ENCODE data around the gene DUSP1. TPM values are rescaled to one million over a fixed set of nuclear protein-coding genes. Genes with fewer than 3 reads are reported as not detected.

DUSP1 gene
- total RNA-seq, 1 experiment from 2014 or later = 16.6 TPM

GRCh38 chr5:172735141-172735831 lies 35.7 kb downstream of the DUSP1 start:
- ATAC-seq (no peak), DNase-seq (ENCODE audit: low read depth, low spot score) (no peak)
- intact Hi-C loops (cut with micrococcal nuclease) = no loop called here
- H3K9ac ChIP-seq (ENCODE audit: low read length) = no peak overlapping the region
- no peak overlapping the region for H2AFZ ChIP-seq (ENCODE audit: low read depth, low read length, poor library complexity, severe bottlenecking)
- H3K9me3 ChIP-seq (ENCODE audit: control insufficient read depth in 1 of 2, insufficient read depth in 1 of 2, low read depth in 1 of 2, low read length in 2 of 2) = no peaks in the 10 kb centered on the region
- H3K4me3 ChIP-seq (replicated peaks in 1 of 2; ENCODE audit: low read depth in 1 of 2, low read length in 2 of 2) = no peak overlapping the region
- ChIA-PET CTCF (interaction anchor here (1.1 kb wide), 1 partner anchor 20 kb away, joined by 3 read pairs; no protein-coding TSS in a partner anchor), POLR2A (no interaction called here), RAD21 (ENCODE audit: low non-redundant PET in 1 of 2, low total read pairs in 2 of 2, uncharacterized antibody in 2 of 2, unreplicated experiment in 2 of 2) (no interaction called here)
- H3K27ac ChIP-seq (ENCODE audit: low read depth, low read length) = no peak overlapping the region
- no peaks in the 10 kb centered on the region for H3K9me2 ChIP-seq (ENCODE audit: insufficient read depth)
- TF ChIP-seq CBX3 (IDR thresholded peaks at IDR 0.05; ENCODE audit: low read depth) (no peak), FOSL1 (IDR thresholded peaks at IDR 0.05; ENCODE audit: low read depth) (no peak), ELF1 (IDR thresholded peaks at IDR 0.05; ENCODE audit: borderline replicate concordance, low read depth) (no peak), ZNF274 (IDR thresholded peaks at IDR 0.05; ENCODE audit: low read depth, low read length) (no peak), TCF7L2 (IDR thresholded peaks at IDR 0.05; ENCODE audit: borderline replicate concordance, extremely low read depth, insufficient read depth, insufficient read length) (no peak), POLR2AphosphoS5 (IDR thresholded peaks at IDR 0.05; ENCODE audit: low read depth, low read length) (no peak), SIN3A (IDR thresholded peaks at IDR 0.05; ENCODE audit: low read depth) (no peak), MAX (IDR thresholded peaks at IDR 0.05) (no peak), SP1 (IDR thresholded peaks at IDR 0.05; ENCODE audit: low read depth) (no peak), JUND (IDR thresholded peaks at IDR 0.05) (no peak), CEBPB (IDR thresholded peaks at IDR 0.05; ENCODE audit: low read depth) (no peak), ZFX (IDR thresholded peaks at IDR 0.05) (no peak), YY1 (IDR thresholded peaks at IDR 0.05; ENCODE audit: extremely low read depth, insufficient replicate concordance, low read depth, low read length) (no peak), EZH2 (IDR thresholded peaks at IDR 0.05) (no peak), SRF (IDR thresholded peaks at IDR 0.05; ENCODE audit: low read depth) (no peak), EZH2phosphoT487 (IDR thresholded peaks at IDR 0.05; ENCODE audit: borderline replicate concordance) (no peak), EGR1 (IDR thresholded peaks at IDR 0.05; ENCODE audit: low read depth) (no peak)
- TF ChIP-seq, protein P1, sequence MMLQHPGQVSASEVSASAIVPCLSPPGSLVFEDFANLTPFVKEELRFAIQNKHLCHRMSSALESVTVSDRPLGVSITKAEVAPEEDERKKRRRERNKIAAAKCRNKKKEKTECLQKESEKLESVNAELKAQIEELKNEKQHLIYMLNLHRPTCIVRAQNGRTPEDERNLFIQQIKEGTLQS (IDR thresholded peaks at IDR 0.05) = no peak
- H3K4me1 ChIP-seq (ENCODE audit: control insufficient read depth in 1 of 2, insufficient read depth in 2 of 2, low read length in 2 of 2) = peaks cover 3 to 16% of the 10 kb centered on the region in 2 experiments; a peak in 3 of 4 replicates
- no peak overlapping the region for H3K4me2 ChIP-seq (ENCODE audit: low read length)
- no peaks in the 10 kb centered on the region for H3K36me3 ChIP-seq (ENCODE audit: control insufficient read depth in 1 of 2, insufficient read depth in 2 of 2, low read length in 2 of 2)
- no TSS peak for BruUV-seq (replicated peaks)
- no peaks in the 10 kb centered on the region for H3K79me2 ChIP-seq (ENCODE audit: insufficient read depth, low read length)
- no peaks in the 10 kb centered on the region for H4K20me1 ChIP-seq (ENCODE audit: insufficient read depth)
- H3K27me3 ChIP-seq (ENCODE audit: insufficient read depth, low read length) = no peaks in the 10 kb centered on the region

Measured in HCT116 (cell line).